Measurements from ENCODE around the gene NOXA1. TPM values are rescaled to one million over a fixed set of nuclear protein-coding genes. Genes with fewer than 3 reads are reported as not detected.

Gene NOXA1
- polyA plus RNA-seq, 3 donors: 1.3 to 9.4 (median 1.6) TPM

GRCh38 chr9:137433916-137434431, 10.8 kb downstream of the NOXA1 start:
- H3K36me3 Mint-ChIP-seq: no peaks in the 10 kb centered on the region
- no peak overlapping the region for H3K27ac Mint-ChIP-seq
- H3K9me3 Mint-ChIP-seq: no peaks in the 10 kb centered on the region
- no peak overlapping the region for H3K4me3 Mint-ChIP-seq
- Histone ChIP-seq H3K79me2 (ENCODE audit: insufficient read depth, low read length) (no peaks in the 10 kb centered on the region), H3K9me3 (replicated peaks in 1 of 2; ENCODE audit: control insufficient read depth in 1 of 2, insufficient read depth in 1 of 2, low read length in 2 of 2) (no peaks in the 10 kb centered on the region), H3K4me3 (replicated peaks in 1 of 3; ENCODE audit: low read depth in 2 of 3, low read length in 3 of 3) (no peak overlapping the region), H4K20me1 (ENCODE audit: insufficient read depth, low read length) (no peaks in the 10 kb centered on the region), H3K9ac (ENCODE audit: insufficient read depth, low read length, poor library complexity, severe bottlenecking) (no peak overlapping the region), H3K27me3 (ENCODE audit: control insufficient read depth in 2 of 2, insufficient read depth in 2 of 2, low read length in 2 of 2) (no peaks in the 10 kb centered on the region), H3K4me2 (replicated peaks; ENCODE audit: extremely low read depth, low read length, poor library complexity, severe bottlenecking) (no peak overlapping the region), H3K27ac (ENCODE audit: low read depth in 1 of 2, low read length in 2 of 2) (no peak overlapping the region), H2AFZ (ENCODE audit: insufficient read depth, low read depth, low read length, poor library complexity, severe bottlenecking) (no peak overlapping the region), H3K4me1 (ENCODE audit: control insufficient read depth in 1 of 2, insufficient read depth in 2 of 2, low read length in 2 of 2) (no peaks in the 10 kb centered on the region), H3K36me3 (replicated peaks in 1 of 2; ENCODE audit: control insufficient read depth in 1 of 2, insufficient read depth in 2 of 2, low read length in 2 of 2) (no peaks in the 10 kb centered on the region)
- WGBS (ENCODE audit: insufficient coverage): 94% methylated on average over 16 of the region's 26 CpGs
- intact Hi-C loops (cut with micrococcal nuclease): no loop called here
- no peak for TF ChIP-seq CTCF (IDR thresholded peaks at IDR 0.05)
- H3K27me3 Mint-ChIP-seq (ENCODE audit: low read depth in 3 of 3): peaks cover 0 to 10% (median 3%) of the 10 kb centered on the region in 3 donors
- DNase-seq: no peak
- H3K4me1 Mint-ChIP-seq: no peaks in the 10 kb centered on the region

- Mint-ChIP-seq H3K27ac (no peak overlapping the region), H3K4me3 (no peak overlapping the region), H3K9me3 (no peaks in the 10 kb centered on the region), H3K4me1 (no peaks in the 10 kb centered on the region), H3K27me3 (ENCODE audit: low read depth in 3 of 3) (peaks cover 0 to 16% (median 5%) of the 10 kb centered on the region in 3 donors), H3K36me3 (no peaks in the 10 kb centered on the region)
- 64% methylated on average over 39 of the region's 43 CpGs for WGBS (ENCODE audit: insufficient coverage)
- H3K79me2 ChIP-seq (ENCODE audit: insufficient read depth, low read length): no peaks in the 10 kb centered on the region
- H3K27ac ChIP-seq (ENCODE audit: low read depth in 1 of 2, low read length in 2 of 2): no peak overlapping the region
- H3K27me3 ChIP-seq (ENCODE audit: control insufficient read depth in 2 of 2, insufficient read depth in 2 of 2, low read length in 2 of 2): no peaks in the 10 kb centered on the region
- no peaks in the 10 kb centered on the region for H3K36me3 ChIP-seq (replicated peaks in 1 of 2; ENCODE audit: control insufficient read depth in 1 of 2, insufficient read depth in 2 of 2, low read length in 2 of 2)
- no peak overlapping the region for H2AFZ ChIP-seq (ENCODE audit: insufficient read depth, low read depth, low read length, poor library complexity, severe bottlenecking)
- H4K20me1 ChIP-seq (ENCODE audit: insufficient read depth, low read length): no peaks in the 10 kb centered on the region
- no peaks in the 10 kb centered on the region for H3K9me3 ChIP-seq (replicated peaks in 1 of 2; ENCODE audit: control insufficient read depth in 1 of 2, insufficient read depth in 1 of 2, low read length in 2 of 2)
- no peak for DNase-seq
- no peak overlapping the region for H3K9ac ChIP-seq (ENCODE audit: insufficient read depth, low read length, poor library complexity, severe bottlenecking)
- H3K4me3 ChIP-seq (replicated peaks in 1 of 3; ENCODE audit: low read depth in 2 of 3, low read length in 3 of 3): no peak overlapping the region
- intact Hi-C loops (cut with micrococcal nuclease): no loop called here
- no peaks in the 10 kb centered on the region for H3K4me1 ChIP-seq (ENCODE audit: control insufficient read depth in 1 of 2, insufficient read depth in 2 of 2, low read length in 2 of 2)
- no peak for TF ChIP-seq CTCF (IDR thresholded peaks at IDR 0.05)
- H3K4me2 ChIP-seq (replicated peaks; ENCODE audit: extremely low read depth, low read length, poor library complexity, severe bottlenecking): no peak overlapping the region
Observed at GRCh38 chr9:137434498-137435380, 11.5 kb downstream of the NOXA1 start.
